Activated T-helper 1 cell treated with anti-CD3 and anti-CD28 coated beads, Interleukin-12 subunit alpha, Interleukin-12 subunit beta, Interleukin-2, Interleukin-4 antibody, amounts not matched to agents 30 ng/mL and 10 ng/mL and 1 ng/mL, durations not matched to agents 14 hours and 24 hours and 36 hours (primary cell): ENCODE results near the gene CHST9. TPM values are rescaled to one million over a fixed set of nuclear protein-coding genes. Genes with fewer than 3 reads are reported as not detected.
"Not testable (repeated sequence)": the region's sequence is repeated elsewhere in the genome, so short reads cannot be mapped to it uniquely, and the experiment has no call there.

ENCODE experiments used
- DNase-seq: peaks from one replicate; pipeline ENCODE4 v3.0.0; 2021; ENCODE audit warnings: low spot score
- H3K27ac Mint-ChIP-seq: one replicate; pipeline ENCODE4 v1.8.0; 2021; ENCODE audit warnings: mild to moderate bottlenecking, mixed read lengths
- H3K27me3 Mint-ChIP-seq: one replicate; pipeline ENCODE4 v1.8.0; 2022; ENCODE audit warnings: mild to moderate bottlenecking, moderate library complexity, mixed read lengths; ENCODE audit not compliant: insufficient read depth
- H3K36me3 Mint-ChIP-seq: one replicate; pipeline ENCODE4 v1.8.0; 2021; ENCODE audit warnings: low read depth, mixed read lengths
- H3K4me1 Mint-ChIP-seq: one replicate; pipeline ENCODE4 v1.8.0; 2021; ENCODE audit warnings: low read depth, mixed read lengths
- H3K4me3 Mint-ChIP-seq: one replicate; pipeline ENCODE4 v1.8.0; 2021; ENCODE audit warnings: mild to moderate bottlenecking, moderate library complexity, mixed read lengths
- H3K9me3 Mint-ChIP-seq: one replicate; pipeline ENCODE4 v1.8.0; 2021; ENCODE audit warnings: mixed read lengths
- intact Hi-C: fragments of 100-400 bp; cut with micrococcal nuclease; formaldehyde crosslinking; loops from one replicate; pipeline ENCODE4 v1.15.1; 2024
- total RNA-seq: library from RNA; stranded (reverse); gene quantifications from 2 replicates; pipeline ENCODE4 v1.2.3, GENCODE V29; 2022

Gene CHST9
- total RNA-seq, 1 donor from 2014 or later, result not detected

GRCh38 chr18:26927822-26928221, 257.3 kb downstream of the CHST9 start:
- H3K36me3 Mint-ChIP-seq, H3K4me1 Mint-ChIP-seq, intact Hi-C loops, H3K27me3 Mint-ChIP-seq, H3K27ac Mint-ChIP-seq, DNase-seq, H3K4me3 Mint-ChIP-seq, H3K9me3 Mint-ChIP-seq: not testable (repeated sequence)

- H3K27me3 Mint-ChIP-seq, result no peaks in the 10 kb centered on the region
- H3K27ac Mint-ChIP-seq, result no peak overlapping the region
- H3K36me3 Mint-ChIP-seq, result no peaks in the 10 kb centered on the region
- H3K9me3 Mint-ChIP-seq, result no peaks in the 10 kb centered on the region
- no peak overlapping the region for H3K4me3 Mint-ChIP-seq
- no peaks in the 10 kb centered on the region for H3K4me1 Mint-ChIP-seq
- intact Hi-C loops, result no loop called here
- DNase-seq, result no peak
Observed at GRCh38 chr18:26926066-26926675, 258.9 kb downstream of the CHST9 start.

DNA sequence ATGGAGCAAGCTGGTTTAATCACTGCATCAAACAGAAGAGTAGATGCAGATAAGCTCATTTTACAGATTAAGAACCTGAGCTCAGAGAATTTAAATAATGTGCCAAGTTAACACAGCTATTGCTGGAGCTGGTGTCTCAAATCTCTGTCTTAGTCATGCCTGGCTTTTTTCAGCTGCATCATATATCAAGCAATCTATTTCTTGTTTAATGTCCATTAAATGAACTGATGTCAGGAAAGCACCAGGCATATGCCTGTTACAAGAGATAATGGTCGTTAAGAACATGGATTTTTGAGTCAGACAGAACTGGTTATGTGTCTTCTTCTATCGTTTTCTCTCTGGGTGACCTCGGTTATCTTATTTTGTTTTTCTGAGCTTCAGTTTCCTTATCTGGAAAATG, 259.8 kb downstream of the CHST9 start:
- Mint-ChIP-seq H3K4me3 (no peak overlapping the region), H3K9me3 (no peaks in the 10 kb centered on the region), H3K27me3 (no peaks in the 10 kb centered on the region), H3K27ac (no peak overlapping the region), H3K36me3 (no peaks in the 10 kb centered on the region), H3K4me1 (no peaks in the 10 kb centered on the region)
- DNase-seq, result no peak
- intact Hi-C loops, result no loop called here

- H3K27me3 Mint-ChIP-seq, result no peaks in the 10 kb centered on the region
- intact Hi-C loops, result no loop called here
Observed at GRCh38 chr18:26922313-26922712, 262.8 kb downstream of the CHST9 start.

DNA sequence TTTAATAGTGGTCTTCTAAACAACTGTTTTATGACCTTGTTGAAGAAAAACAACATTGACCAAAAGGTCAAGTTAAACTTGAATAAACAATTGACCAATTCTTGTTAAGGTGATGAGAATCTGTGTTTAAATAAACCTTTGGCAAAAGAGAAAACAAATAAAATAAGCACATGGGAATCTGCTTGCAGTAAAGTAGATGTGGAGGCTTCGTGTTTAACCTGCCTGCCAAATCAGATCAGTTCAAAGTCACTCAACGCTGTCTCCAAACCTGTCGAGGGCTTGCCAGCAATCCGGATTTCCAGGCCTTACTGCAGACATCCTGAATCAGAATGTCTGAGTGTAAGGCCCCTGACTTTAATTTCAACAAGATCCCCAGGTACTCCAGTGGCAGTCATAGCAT, 264.5 kb downstream of the CHST9 start:
- H3K27ac Mint-ChIP-seq, result no peak overlapping the region
- no peaks in the 10 kb centered on the region for H3K9me3 Mint-ChIP-seq
- H3K4me3 Mint-ChIP-seq, result no peak overlapping the region
- no peaks in the 10 kb centered on the region for H3K36me3 Mint-ChIP-seq
- intact Hi-C loops, result no loop called here
- DNase-seq, result no peak
- no peaks in the 10 kb centered on the region for H3K4me1 Mint-ChIP-seq
- no peaks in the 10 kb centered on the region for H3K27me3 Mint-ChIP-seq

More at GRCh38 chr18:26922313-26922712, 262.8 kb downstream of the CHST9 start:
- no peak overlapping the region for H3K27ac Mint-ChIP-seq
- no peaks in the 10 kb centered on the region for H3K36me3 Mint-ChIP-seq
- H3K4me3 Mint-ChIP-seq, result no peak overlapping the region
- H3K9me3 Mint-ChIP-seq, result no peaks in the 10 kb centered on the region
- H3K4me1 Mint-ChIP-seq, result no peaks in the 10 kb centered on the region
- no peak for DNase-seq

- Mint-ChIP-seq H3K4me1 (no peaks in the 10 kb centered on the region), H3K9me3 (no peaks in the 10 kb centered on the region), H3K36me3 (no peaks in the 10 kb centered on the region), H3K4me3 (no peak overlapping the region), H3K27ac (no peak overlapping the region), H3K27me3 (no peaks in the 10 kb centered on the region)
- no peak for DNase-seq
- intact Hi-C loops, result no loop called here
Observed at GRCh38 chr18:26919627-26920026, 265.5 kb downstream of the CHST9 start.

- intact Hi-C loops, result no loop called here
- no peak for DNase-seq
- no peak overlapping the region for H3K27ac Mint-ChIP-seq
- no peaks in the 10 kb centered on the region for H3K36me3 Mint-ChIP-seq
- H3K27me3 Mint-ChIP-seq, result no peaks in the 10 kb centered on the region
- H3K4me3 Mint-ChIP-seq, result no peak overlapping the region
- H3K4me1 Mint-ChIP-seq, result no peaks in the 10 kb centered on the region
- H3K9me3 Mint-ChIP-seq, result no peaks in the 10 kb centered on the region
Observed at GRCh38 chr18:26919201-26919600, 265.9 kb downstream of the CHST9 start.

DNA sequence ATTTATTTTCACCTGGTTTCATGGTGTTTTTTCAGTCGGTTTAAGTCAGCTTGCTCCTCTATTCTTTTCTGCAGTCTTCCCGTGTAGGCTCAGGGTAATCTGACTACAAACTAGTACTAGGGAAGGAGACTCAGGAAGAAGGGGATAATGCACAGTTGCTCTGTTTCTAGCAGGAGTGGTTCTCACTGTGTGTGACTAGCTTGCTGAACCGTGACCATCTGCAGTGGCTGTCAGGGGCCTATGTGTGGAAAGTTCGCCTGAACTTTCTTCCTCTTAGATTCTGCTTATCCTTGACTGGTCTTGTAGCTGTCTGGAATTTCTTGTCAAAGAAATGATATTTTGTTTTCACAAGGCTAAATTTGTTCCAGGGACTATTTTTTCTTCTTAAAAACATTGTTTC, 273.3 kb downstream of the CHST9 start:
- no peak for DNase-seq
- intact Hi-C loops, result no loop called here
- H3K4me1 Mint-ChIP-seq, result no peaks in the 10 kb centered on the region
- H3K27me3 Mint-ChIP-seq, result no peaks in the 10 kb centered on the region
- H3K9me3 Mint-ChIP-seq, result no peaks in the 10 kb centered on the region
- H3K36me3 Mint-ChIP-seq, result no peaks in the 10 kb centered on the region
- H3K4me3 Mint-ChIP-seq, result no peak overlapping the region
- no peak overlapping the region for H3K27ac Mint-ChIP-seq

DNA sequence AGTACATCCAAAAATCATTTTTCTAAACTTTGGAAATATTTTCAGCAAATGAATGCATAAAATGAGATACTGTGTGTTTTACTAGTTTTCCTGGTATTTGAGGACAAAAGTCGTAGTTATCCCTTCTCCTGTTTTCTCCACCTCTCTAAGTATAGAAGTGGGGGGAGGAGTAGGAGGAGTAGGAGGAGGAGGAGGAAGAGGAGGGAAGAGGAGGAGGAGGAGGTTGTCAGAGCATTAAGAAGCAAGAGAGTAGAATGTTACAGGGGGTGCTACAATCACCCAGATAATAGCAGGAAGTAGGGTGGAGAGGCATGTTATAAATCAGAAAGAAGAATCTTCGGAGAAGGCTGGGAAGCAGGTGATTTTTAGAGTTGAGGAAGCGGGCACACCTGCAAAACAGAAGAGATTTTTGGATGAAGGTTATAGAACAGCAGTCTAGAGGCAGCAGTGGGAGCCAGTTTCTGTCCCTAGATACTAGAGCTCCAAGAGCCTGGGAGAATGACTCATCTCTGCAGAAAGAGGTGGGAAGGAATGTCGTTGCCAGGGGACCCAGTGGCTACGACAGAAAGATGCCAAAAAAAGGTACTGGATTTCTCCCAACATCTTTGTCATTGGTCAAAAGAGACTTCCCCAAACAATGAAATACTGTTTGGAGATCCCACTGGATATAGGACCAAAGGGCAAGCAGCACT, 275.4 kb downstream of the CHST9 start:
- H3K27me3 Mint-ChIP-seq, result no peaks in the 10 kb centered on the region

DNA sequence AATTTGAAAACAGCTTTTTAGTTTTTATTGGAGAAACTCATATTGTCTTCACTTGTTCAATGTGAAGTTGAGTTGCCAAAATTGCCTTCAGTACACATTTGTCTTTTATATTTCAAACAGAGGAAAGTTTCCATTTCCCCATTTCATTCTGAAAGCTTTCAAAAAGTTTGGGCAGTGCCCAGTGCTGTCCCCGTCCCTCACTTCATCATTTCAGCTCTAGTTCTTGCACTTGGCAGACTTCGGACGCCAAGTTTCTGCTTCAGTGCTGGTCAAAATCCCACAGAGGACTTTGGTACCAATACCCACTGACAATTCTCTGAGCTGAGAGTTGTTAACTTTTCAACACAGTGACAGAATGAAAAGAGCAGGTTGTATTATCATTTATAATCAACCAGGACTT, 276.2 kb downstream of the CHST9 start:
- Mint-ChIP-seq H3K4me1 (no peaks in the 10 kb centered on the region), H3K36me3 (no peaks in the 10 kb centered on the region), H3K4me3 (no peak overlapping the region), H3K27ac (no peak overlapping the region), H3K27me3 (no peaks in the 10 kb centered on the region), H3K9me3 (peaks cover 11% of the 10 kb centered on the region)
- DNase-seq, result no peak
- intact Hi-C loops, result no loop called here

More for the DNA sequence above, 275.4 kb downstream of the CHST9 start:
- no peaks in the 10 kb centered on the region for H3K36me3 Mint-ChIP-seq
- peaks cover 6% of the 10 kb centered on the region for H3K9me3 Mint-ChIP-seq
- no peaks in the 10 kb centered on the region for H3K4me1 Mint-ChIP-seq
- H3K27ac Mint-ChIP-seq, result no peak overlapping the region
- DNase-seq, result no peak
- H3K4me3 Mint-ChIP-seq, result no peak overlapping the region
- intact Hi-C loops, result no loop called here

DNA sequence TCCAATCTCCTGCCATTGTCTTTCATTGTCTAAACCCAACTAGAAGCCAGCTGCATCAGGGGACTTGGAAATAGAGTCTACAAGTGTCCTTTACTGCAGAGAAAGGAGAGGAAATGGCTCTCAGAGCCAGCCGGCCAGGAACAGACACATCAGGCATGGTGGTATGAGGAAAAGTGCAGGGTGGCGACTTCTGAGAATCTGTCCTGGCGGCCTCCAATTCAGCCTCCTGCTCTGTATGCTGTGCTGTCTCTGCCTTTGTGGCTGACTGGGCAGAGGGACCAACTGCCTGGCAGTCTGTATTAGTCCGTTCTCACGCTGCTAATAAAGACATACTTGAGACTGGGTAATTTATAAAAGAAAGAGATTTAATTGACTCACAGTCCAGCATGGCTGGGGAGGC, 282.8 kb downstream of the CHST9 start:
- DNase-seq, result no peak
- no peak overlapping the region for H3K27ac Mint-ChIP-seq
- no peaks in the 10 kb centered on the region for H3K36me3 Mint-ChIP-seq
- no peak overlapping the region for H3K4me3 Mint-ChIP-seq
- H3K27me3 Mint-ChIP-seq, result no peaks in the 10 kb centered on the region
- intact Hi-C loops, result no loop called here
- no peaks in the 10 kb centered on the region for H3K4me1 Mint-ChIP-seq
- peaks cover 15% of the 10 kb centered on the region for H3K9me3 Mint-ChIP-seq

DNA sequence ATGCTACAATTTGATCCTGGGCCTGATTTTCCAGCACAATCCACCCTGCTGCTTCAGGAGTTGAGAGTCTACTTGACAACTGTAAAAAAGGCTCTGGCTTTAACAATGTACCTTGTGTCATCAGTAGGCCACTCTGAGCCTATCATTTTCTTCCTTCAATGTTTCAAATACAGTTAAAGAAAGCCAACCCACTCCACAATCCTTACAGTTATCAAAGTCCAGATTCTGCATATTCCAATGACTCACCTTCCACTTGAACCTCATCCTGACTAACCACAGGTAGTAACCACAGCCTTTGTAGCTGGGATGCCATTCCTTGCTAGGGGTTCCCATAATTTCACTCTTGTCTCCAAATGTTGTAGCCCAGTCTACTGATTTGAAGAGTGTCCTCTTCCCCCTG, 284.1 kb downstream of the CHST9 start:
- no peak overlapping the region for H3K4me3 Mint-ChIP-seq
- no peak overlapping the region for H3K27ac Mint-ChIP-seq
- no peaks in the 10 kb centered on the region for H3K4me1 Mint-ChIP-seq
- peaks cover 14% of the 10 kb centered on the region for H3K9me3 Mint-ChIP-seq
- no peaks in the 10 kb centered on the region for H3K27me3 Mint-ChIP-seq
- no peak for DNase-seq
- no peaks in the 10 kb centered on the region for H3K36me3 Mint-ChIP-seq
- intact Hi-C loops, result no loop called here

DNA sequence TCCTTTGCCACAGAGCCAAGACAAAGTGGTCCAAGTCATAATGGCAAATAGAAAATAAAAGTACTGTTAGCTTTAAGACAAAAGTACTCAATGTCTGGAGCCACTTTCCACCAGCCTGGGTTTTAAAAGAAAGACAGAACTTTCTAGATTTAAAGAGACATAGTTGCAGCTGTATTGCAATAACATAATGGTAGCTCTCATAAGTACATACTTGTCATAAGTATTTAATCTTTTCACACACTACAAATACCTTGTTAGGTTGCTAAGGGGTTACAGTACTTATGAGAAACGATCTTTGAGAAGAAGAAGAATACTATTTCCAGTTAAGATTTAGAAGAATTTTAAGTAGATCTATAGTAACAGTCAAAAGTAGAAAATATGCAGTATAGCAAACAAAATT, 290.7 kb downstream of the CHST9 start:
- H3K36me3 Mint-ChIP-seq, result no peaks in the 10 kb centered on the region
- no peak for DNase-seq
- no peaks in the 10 kb centered on the region for H3K9me3 Mint-ChIP-seq
- no peaks in the 10 kb centered on the region for H3K4me1 Mint-ChIP-seq
- H3K4me3 Mint-ChIP-seq, result no peak overlapping the region
- no peaks in the 10 kb centered on the region for H3K27me3 Mint-ChIP-seq
- H3K27ac Mint-ChIP-seq, result no peak overlapping the region
- intact Hi-C loops, result no loop called here

- no peaks in the 10 kb centered on the region for H3K9me3 Mint-ChIP-seq
- no peak for DNase-seq
- no peak overlapping the region for H3K27ac Mint-ChIP-seq
- H3K4me3 Mint-ChIP-seq, result no peak overlapping the region
- intact Hi-C loops, result no loop called here
- no peaks in the 10 kb centered on the region for H3K4me1 Mint-ChIP-seq
- no peaks in the 10 kb centered on the region for H3K27me3 Mint-ChIP-seq
- H3K36me3 Mint-ChIP-seq, result no peaks in the 10 kb centered on the region
Observed at GRCh38 chr18:26893996-26894395, 291.1 kb downstream of the CHST9 start.
